Activated CD4-positive, alpha-beta T cell treated with anti-CD3 and anti-CD28 coated beads, Interleukin-2, amount 10 ng/mL, durations not matched to agents 7 days and 5 days (primary cell): ENCODE measurements around the gene RALB. TPM values are rescaled to one million over a fixed set of nuclear protein-coding genes. Genes with fewer than 3 reads are reported as not detected.

ENCODE experiments used
- total RNA-seq, 2 experiments: library from RNA; stranded (reverse); gene quantifications; one replicate each; pipeline ENCODE4 v1.2.3, GENCODE V29; 2021

RALB gene
- total RNA-seq, 2 experiments from 2014 or later = 44.3 to 46.8 TPM

Other genes starting within 250 kb of the RALB start
- 1 to 10 TPM; 3.4 to 3.7 TPM for gene EPB41L5, start 239.8 kb upstream of the RALB start, total RNA-seq
- 10 to 100 TPM; 20.8 to 21.3 TPM for gene TMEM185B, start 29.5 kb upstream of the RALB start, total RNA-seq
- not detected for gene INHBB, start 93.3 kb downstream of the RALB start, total RNA-seq